Hepatic stellate cell (primary cell): Measurements from ENCODE around the gene CCL18.
"Not testable (repeated sequence)": the region's sequence is repeated elsewhere in the genome, so short reads cannot be mapped to it uniquely, and the experiment has no call there.

ENCODE experiments used
- DNase-seq: peaks from one replicate; pipeline ENCODE4 v3.0.0; 2011; ENCODE audit warnings: low spot score

The CCL18 gene

GRCh38 chr17:36063786-36064541, at the start of gene CCL18:
TSS of gene CCL18 (plus strand) at chr17:36064272. CDS start at chr17:36064343, 71 bp downstream.
- DNase-seq = no peak

- no peak for DNase-seq
Measured at GRCh38 chr17:36014946-36015345, 49.1 kb upstream of the CCL18 start.

- not testable (repeated sequence) for DNase-seq
Measured at GRCh38 chr17:36015895-36016294, 48.2 kb upstream of the CCL18 start.

DNA sequence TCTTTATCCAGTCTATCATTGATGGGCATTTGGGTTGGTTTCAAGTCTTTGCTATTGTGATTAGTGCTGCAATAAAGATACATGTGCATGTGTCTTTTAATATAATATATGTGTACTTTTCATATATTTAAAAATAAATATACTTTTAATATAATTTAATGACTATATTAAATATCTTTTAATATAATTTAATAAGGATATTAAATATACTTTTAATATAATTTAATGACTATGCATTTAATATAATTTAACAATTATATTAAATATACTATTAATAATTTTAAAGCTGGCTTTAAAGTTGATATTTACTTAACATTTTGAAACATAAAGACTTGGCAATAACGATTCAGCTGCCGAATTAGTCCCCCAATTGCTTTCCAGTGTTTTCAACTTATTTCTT, 47.5 kb upstream of the CCL18 start:
- no peak for DNase-seq

DNA sequence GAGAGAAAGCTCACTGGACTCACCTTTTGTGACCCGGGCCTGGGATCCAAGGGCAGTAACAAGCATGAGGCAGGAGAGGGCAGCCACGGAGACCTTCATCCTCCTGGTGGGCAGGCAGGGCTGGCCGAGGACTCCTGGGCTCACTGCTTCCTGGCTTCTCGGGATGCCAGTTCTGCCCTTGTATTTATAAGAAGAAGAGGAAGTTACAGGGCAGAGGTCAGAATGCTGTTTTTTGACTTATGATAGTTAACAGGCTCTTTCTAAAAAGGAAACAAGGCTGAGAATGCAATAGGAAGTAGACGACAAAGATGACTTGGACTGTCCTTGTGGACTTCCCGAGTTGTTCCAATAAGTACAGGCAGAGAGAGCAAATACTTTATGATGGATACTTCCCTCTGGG, 46.3 kb upstream of the CCL18 start, which contains the start of gene CCL23:
CCL23 (minus strand) TSS at position 174 of the 400 bp plus-strand sequence; CDS start at position 99, 75 bp downstream.
- DNase-seq = no peak

DNA sequence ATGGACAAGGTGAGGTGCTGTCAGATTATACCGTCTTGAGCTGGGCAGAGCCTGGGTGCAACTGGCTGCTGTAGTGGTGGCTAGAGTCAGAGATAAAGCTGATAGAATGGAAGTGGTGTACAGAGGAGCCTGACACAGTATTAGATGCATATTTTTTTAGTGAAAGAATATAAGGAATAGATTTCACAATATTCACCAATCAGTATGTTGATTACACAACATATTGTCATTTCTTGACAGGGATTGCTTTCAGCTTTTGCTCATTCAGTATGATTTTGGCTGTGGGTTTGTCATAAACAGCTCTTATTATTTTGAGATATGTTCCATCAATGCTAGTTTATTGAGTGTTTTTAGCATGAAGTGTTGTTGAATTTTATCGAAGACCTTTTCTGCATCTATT, 44.6 kb upstream of the CCL18 start:
- no peak for DNase-seq

DNA sequence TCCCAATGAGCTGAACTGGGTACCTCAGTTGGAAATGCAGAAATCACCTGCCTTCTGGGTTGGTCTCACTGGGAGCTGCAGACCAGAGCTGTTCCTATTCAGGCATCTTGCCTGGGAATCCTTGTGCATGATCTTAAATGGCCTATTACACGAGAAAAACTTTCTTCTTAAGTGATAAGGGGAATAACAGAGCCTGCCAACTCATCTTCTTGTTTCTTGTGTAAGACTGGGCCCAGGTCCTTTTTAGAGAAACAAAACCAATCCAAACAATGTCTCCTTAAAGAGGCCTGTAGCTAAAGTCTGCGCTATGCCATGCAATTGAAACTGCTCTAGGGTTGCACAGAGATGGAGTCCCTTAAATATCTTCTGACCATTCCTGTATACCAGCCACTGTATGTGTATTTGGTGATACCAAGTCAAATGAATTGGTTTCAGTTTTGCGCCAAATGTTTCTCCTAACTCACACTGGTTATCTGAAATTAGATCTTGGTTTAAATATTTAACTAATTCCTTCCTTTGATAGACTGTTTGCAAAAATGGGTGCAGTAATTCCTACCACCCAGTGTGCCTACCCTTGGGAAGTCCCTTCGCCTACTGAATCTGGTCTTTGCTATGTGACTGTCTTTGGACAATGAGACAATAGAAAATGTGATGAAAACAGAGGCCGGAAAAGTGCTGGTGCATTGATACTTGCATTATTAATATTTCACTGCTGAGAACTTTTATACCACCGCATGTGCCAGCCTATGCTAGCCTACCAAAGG, 39.8 kb upstream of the CCL18 start:
- no peak for DNase-seq

DNA sequence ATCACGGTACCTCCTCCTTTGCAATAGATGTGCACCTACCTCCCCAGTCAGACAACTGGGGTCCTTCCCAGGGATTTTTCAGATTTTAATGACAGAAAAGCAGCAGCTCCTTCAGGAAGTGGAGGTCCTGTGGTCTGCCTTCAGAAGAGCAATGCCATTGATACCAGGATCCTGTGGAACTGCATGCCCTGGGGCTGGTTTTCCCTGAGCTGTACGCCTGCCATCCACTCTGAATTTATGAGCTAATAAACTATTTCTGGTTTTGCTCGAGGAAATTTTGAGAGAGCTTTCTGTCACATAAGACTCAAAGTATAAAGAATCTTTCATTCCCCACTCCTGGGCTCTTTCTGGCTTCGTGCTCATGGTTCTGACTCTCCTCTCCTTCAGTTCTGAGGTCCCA, 36.3 kb upstream of the CCL18 start:
- DNase-seq = no peak

GRCh38 chr17:36030956-36031355, 33.1 kb upstream of the CCL18 start:
- no peak for DNase-seq

- DNase-seq = no peak
Measured at GRCh38 chr17:36034127-36034526, 29.9 kb upstream of the CCL18 start.

DNA sequence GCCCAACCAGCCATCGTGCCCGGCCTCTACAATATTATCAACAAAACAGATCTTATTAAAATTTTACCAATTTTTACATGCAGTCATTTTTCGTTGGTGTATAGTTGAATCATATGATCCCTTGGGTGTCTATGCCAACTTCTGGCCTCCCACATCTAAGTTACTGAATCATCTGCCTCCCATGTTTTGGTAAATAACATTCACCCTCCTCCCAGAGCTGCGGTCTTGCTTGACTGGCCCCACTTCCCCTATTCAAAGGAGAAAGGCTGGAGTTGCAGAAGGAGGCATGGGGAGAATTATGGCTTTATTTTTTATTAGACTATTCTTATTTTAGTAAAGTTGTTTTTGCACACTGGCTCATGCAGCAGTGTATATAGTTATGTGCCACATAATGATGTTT, 27.8 kb upstream of the CCL18 start:
- no peak for DNase-seq

- no peak for DNase-seq
Measured at GRCh38 chr17:36048066-36048465, 16.0 kb upstream of the CCL18 start.

DNA sequence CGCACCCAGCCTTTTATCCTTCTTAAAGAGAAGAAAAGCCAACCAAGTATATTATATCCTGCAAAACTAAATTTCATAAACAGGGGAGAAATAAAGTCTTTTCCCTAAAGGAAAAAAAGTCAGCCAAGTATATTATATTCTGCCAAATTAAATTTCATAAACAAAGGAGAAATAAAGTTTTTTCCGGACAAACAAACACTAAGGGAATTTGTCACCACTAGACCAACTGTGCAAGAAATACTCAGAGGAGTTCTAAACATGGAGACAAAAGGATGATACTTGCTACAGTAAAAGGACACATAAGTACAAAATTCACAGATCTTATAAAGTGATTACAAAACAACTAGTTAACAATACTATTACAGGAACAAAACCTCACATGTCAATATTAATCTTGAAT, 14.4 kb upstream of the CCL18 start:
- DNase-seq = no peak

DNA sequence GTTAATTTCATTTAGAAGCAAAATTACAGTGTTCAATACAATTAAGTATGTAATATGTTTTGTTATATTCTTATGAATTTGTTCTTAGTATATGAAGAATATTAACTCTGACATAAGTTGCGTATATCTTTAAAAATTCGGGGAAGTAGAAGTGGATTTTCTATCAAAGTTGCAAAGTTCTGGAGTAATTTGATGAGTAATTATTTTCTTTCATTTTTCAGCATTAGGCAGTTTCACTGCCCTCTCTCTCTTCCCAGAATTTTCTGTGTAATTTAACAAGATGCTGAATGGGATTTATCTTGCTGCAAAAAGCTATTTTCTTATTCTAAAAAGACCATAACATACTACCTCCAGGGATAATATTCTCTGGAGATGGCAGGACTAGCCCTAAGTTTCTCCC, 8.9 kb upstream of the CCL18 start:
- DNase-seq = no peak

- DNase-seq = no peak
Measured at GRCh38 chr17:36055921-36056520, 8.1 kb upstream of the CCL18 start.

- no peak for DNase-seq
Measured at GRCh38 chr17:36057911-36058310, 6.2 kb upstream of the CCL18 start.

DNA sequence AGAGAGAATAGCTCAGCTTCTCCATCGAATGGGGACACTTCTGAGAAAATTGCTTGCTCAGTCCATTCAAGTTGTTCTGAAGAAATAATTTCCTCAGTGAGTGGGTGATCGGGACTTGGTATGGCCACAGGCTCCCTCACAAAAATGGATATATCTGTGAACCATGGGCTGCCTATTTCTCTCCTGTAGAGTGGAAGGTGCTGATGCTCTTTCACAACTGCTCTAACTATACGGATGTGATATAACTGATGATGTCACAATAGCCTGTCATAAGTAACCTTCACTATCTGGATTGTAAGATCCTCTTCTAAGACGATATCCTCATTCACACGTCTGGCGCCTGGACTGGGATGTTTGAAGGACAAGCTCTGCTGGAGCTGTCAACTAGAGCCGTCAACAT, 4.7 kb upstream of the CCL18 start:
- no peak for DNase-seq

DNA sequence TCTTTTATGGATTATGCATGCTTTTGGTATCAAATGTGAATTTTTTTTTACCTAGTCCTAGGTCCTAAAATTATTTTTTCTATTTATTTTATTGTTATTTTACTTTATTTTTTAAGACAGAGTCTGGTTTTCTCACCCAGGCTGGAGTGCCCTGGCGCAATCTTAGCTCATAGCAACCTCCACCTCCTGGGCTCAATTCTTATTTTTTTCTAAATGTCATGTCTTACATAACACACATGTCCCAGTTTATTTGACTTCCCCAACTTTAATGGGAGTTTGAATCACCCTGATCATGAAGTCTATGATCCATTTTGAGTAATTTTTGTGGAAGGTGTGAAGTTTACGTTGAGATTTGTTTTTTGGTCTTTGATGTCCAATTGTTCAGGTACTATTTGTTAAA, 3.3 kb upstream of the CCL18 start:
- DNase-seq = no peak

DNA sequence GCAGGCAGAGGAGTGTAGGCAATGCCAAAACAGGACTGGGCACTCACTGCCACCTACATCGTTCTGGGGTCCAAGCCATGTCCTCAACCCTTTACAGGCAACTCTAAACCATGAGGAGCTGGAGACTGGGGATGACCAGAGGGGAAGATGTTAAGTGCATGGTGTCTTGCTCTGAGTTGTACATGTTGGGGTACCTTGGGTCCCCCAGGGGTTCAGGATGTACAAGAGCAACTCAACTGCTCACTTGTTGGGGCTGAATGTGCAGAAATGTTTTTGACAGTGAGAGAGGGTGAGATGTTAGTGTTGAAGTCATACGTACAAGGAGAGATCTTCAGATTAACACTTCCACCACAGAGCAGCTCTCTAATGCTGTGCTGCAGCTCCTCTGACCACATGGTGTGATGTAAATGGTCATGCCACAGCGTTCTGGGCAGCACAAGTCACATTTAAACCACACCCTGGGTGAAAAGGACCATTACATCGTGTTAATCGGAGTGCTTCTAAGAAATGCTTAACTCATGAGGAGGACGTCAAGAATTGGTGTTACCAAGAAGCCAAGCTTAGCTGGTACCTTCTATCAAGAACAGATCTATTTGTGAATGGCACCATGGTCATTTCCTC, 2.4 kb downstream of the CCL18 start:
- DNase-seq = no peak

GRCh38 chr17:36068524-36068923, 4.5 kb downstream of the CCL18 start:
- no peak for DNase-seq

DNA sequence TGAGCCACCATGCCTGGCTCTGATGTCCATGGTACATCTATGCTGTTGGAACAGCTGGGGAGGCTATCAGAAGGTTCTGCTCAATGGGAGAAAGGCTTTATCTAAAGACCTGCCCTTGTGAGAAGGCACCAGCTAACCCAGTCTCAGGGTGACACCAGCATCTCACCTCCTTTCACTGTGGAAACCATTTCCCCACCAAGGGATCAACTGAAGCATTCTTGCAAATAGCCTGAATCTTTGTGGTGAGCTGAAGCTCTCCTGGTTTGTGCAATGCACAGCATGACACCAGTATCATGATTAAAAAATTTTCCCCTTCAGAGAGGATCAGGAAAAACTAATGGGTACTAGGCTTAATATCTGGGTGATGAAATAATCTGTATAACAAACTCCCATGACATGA, 5.1 kb downstream of the CCL18 start:
- no peak for DNase-seq

DNA sequence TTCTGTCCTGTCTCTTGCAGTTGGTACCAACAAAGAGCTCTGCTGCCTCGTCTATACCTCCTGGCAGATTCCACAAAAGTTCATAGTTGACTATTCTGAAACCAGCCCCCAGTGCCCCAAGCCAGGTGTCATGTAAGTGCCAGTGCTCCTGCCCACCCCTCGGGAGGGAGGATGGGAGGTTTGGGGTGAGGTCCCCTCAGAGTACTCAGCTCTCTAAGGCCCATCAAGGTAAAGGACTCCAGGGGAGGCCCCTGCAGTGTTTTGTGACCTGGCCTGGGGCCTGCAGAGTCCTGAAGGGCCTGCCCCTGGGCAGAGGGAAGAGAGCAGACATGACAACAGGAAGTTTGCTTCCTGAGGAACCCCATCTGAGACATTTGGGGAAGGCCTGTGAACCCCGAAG, 6.4 kb downstream of the CCL18 start:
- no peak for DNase-seq

GRCh38 chr17:36071751-36072150, 7.7 kb downstream of the CCL18 start:
- DNase-seq = no peak
